Neural cell (in vitro differentiated cells): ENCODE measurements around the gene ANKRD42. TPM values are rescaled to one million over a fixed set of nuclear protein-coding genes. Genes with fewer than 3 reads are reported as not detected.

Experiments used
- H2AFZ ChIP-seq: fragments of 200-600, 300-800 bp; sonication (generic), shearing (Covaris generic); 2 replicates; pipeline ENCODE4 v1.6.0; 2014; ENCODE audit warnings: low read depth, mild to moderate bottlenecking, antibody characterized with exemption, low read length, moderate library complexity
- H3F3A ChIP-seq: fragments of 200-600 bp; shearing (Covaris generic); 2 replicates; pipeline ENCODE4 v1.6.1; 2016; ENCODE audit warnings: mild to moderate bottlenecking, moderate library complexity, mixed read lengths, antibody characterized with exemption, low read length; ENCODE audit not compliant: insufficient read depth, poor library complexity, severe bottlenecking
- H3K27ac ChIP-seq: fragments of 200-600, 300-800 bp; sonication (generic), shearing (Covaris generic); 2 replicates; pipeline ENCODE4 v1.5.1; 2014; ENCODE audit warnings: mild to moderate bottlenecking, low read length, moderate library complexity
- H3K27me3 ChIP-seq: fragments of 300-800, 200-600 bp; sonication (generic), shearing (Covaris generic); 2 replicates; pipeline ENCODE4 v1.6.0; 2014; ENCODE audit warnings: mild to moderate bottlenecking, low read depth, low read length, moderate library complexity; ENCODE audit not compliant: insufficient read depth
- H3K36me3 ChIP-seq: fragments of 300-800, 200-600 bp; sonication (generic), shearing (Covaris generic); 2 replicates; pipeline ENCODE4 v1.5.1; 2014; ENCODE audit warnings: mild to moderate bottlenecking, antibody characterized with exemption, low read length, moderate library complexity; ENCODE audit not compliant: insufficient read depth
- H3K4me2 ChIP-seq: fragments of 300-800, 200-600 bp; sonication (generic), shearing (Covaris generic); 2 replicates; pipeline ENCODE4 v1.6.0; 2014; ENCODE audit warnings: mild to moderate bottlenecking, low read length
- H3K4me3 ChIP-seq: fragments of 300-800, 200-600 bp; sonication (generic), shearing (Covaris generic); 2 replicates; pipeline ENCODE4 v1.5.1; 2014; ENCODE audit warnings: mild to moderate bottlenecking, low read length, moderate library complexity
- H3K79me2 ChIP-seq: fragments of 200-600 bp; shearing (Covaris generic); replicated peaks from 2 replicates; pipeline ENCODE4 v1.6.0; 2014; ENCODE audit warnings: mild to moderate bottlenecking, low read length, moderate library complexity; ENCODE audit not compliant: insufficient read depth
- H3K9ac ChIP-seq: fragments of 300-800, 200-600 bp; sonication (generic), shearing (Covaris generic); 2 replicates; pipeline ENCODE4 v1.6.1; 2016; ENCODE audit warnings: mild to moderate bottlenecking, low read length, mixed read lengths
- H3K9me2 ChIP-seq: fragments of 200-600 bp; shearing (Covaris generic); 2 replicates; pipeline ENCODE4 v1.6.1; 2016; ENCODE audit warnings: mild to moderate bottlenecking, low read length, mixed read lengths; ENCODE audit not compliant: insufficient read depth
- H3K9me3 ChIP-seq: fragments of 200-600, 300-800 bp; sonication (generic), shearing (Covaris generic); 2 replicates; pipeline ENCODE4 v1.6.1; 2016; ENCODE audit warnings: mild to moderate bottlenecking, mixed run types, low read length, moderate library complexity, mixed read lengths
- H4K20me1 ChIP-seq: fragments of 200-600 bp; shearing (Covaris generic); 2 replicates; pipeline ENCODE4 v1.6.1; 2016; ENCODE audit warnings: mild to moderate bottlenecking, mixed run types; ENCODE audit not compliant: insufficient read depth
- CTCF ChIP-seq: fragments of 450-650 bp; IDR thresholded peaks from 2 replicates; pipeline ENCODE4 v1.5.1; 2014; ENCODE audit warnings: antibody characterized with exemption, mild to moderate bottlenecking, moderate library complexity; ENCODE audit not compliant: poor library complexity, severe bottlenecking
- EP300 ChIP-seq: fragments of 450-650 bp; conservative IDR thresholded peaks from 2 replicates; pipeline ENCODE4 v1.6.1; 2014; ENCODE audit warnings: antibody characterized with exemption, mild to moderate bottlenecking, moderate library complexity; ENCODE audit not compliant: poor library complexity, severe bottlenecking
- EZH2 ChIP-seq: fragments of 200-600, 300-800 bp; shearing (Covaris generic), sonication (generic); IDR thresholded peaks from 2 replicates; pipeline ENCODE4 v1.6.1; 2014; ENCODE audit warnings: antibody characterized with exemption, low read length, borderline replicate concordance, mild to moderate bottlenecking; ENCODE audit not compliant: insufficient read depth, poor library complexity, severe bottlenecking
- MXI1 ChIP-seq: fragments of 450-650 bp; conservative IDR thresholded peaks from 2 replicates; pipeline ENCODE4 v1.6.1; 2014; ENCODE audit warnings: antibody characterized with exemption, mild to moderate bottlenecking; ENCODE audit not compliant: poor library complexity, severe bottlenecking
- POLR2AphosphoS5 ChIP-seq: IDR thresholded peaks from 2 replicates; pipeline ENCODE4 v1.6.1; 2012
- RAD21 ChIP-seq: fragments of 450-650 bp; conservative IDR thresholded peaks from 2 replicates; pipeline ENCODE4 v1.6.1; 2014; ENCODE audit warnings: antibody characterized with exemption, mild to moderate bottlenecking, moderate library complexity
- SMC3 ChIP-seq: fragments of 450-650 bp; conservative IDR thresholded peaks from 2 replicates; pipeline ENCODE4 v1.6.1; 2014; ENCODE audit warnings: antibody characterized with exemption, mild to moderate bottlenecking, moderate library complexity; ENCODE audit not compliant: poor library complexity
- TAF1 ChIP-seq: IDR thresholded peaks from 2 replicates; pipeline ENCODE4 v1.6.1; 2012; ENCODE audit warnings: low read depth
- polyA plus RNA-seq: library from polyadenylated mRNA; depleted of rRNA; stranded (reverse); fragments of >200 nt; gene quantifications from 2 replicates; pipeline ENCODE4 v1.2.3, GENCODE V29; 2014
- TF ChIP-seq, protein P1 (sequence below): IDR thresholded peaks from 2 replicates; pipeline ENCODE4 v1.6.1; 2012; ENCODE audit warnings: borderline replicate concordance

Gene ANKRD42
- polyA plus RNA-seq, 1 donor from 2014 or later = 16.1 TPM

DNA sequence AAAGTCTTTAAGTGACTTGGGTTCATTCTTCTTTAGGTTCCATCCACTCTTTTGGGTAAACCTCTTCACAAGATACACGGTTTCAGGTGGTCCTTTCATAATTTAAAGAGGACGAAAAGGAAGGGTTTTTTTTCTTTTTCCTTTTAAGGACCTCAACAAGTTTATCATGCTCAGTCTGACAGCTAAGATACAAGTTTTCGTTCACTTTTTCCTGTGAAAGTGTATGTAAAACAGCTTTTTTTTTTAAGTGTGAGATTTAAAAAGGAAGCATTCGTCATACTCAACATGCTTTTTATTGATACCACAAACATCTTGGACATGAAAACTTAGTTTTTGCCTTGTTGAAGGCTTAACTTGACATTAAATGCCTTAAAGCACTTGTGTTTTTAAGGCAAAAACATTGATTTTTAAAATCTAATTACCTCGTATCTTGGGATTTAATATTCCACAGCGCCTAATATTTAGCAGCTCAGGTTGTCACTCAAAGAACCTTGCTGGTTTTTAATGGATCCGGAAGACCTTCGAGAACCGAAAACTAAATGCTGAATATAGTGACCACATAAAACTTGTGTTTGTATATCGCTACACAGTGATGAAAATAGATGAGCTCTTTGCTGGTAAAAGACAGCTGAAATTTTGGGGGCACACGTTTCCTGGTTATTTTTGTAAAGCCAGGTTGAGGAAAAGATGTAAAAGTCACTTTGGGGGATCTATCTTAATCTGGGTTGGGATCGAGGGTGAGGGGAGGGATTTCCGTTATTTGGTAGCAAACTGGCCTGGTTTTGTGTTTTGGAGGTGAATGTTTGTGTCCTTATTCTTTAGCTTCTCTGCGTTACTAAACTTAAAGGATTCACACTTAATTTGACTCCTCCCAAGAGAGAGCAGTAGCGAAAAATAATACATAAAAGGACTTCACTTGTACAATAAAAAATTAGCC lies 34.3 kb upstream of the ANKRD42 start:
- peak overlapping the region; percentile 92 for H3K4me3 ChIP-seq
- TF ChIP-seq SMC3 (no peak), MXI1 (no peak), RAD21 (no peak)
- no peaks in the 10 kb centered on the region for H3F3A ChIP-seq
- no peak overlapping the region for H2AFZ ChIP-seq
- H3K9ac ChIP-seq = peak overlapping the region; percentile 99
- no peaks in the 10 kb centered on the region for H3K36me3 ChIP-seq
- H3K79me2 ChIP-seq = peaks cover 70% of the 10 kb centered on the region
- H3K27ac ChIP-seq = peak overlapping the region; percentile 99
- no peaks in the 10 kb centered on the region for H3K9me3 ChIP-seq
- no peaks in the 10 kb centered on the region for H3K9me2 ChIP-seq
- peak overlapping the region; percentile 69 for H3K4me2 ChIP-seq
- H4K20me1 ChIP-seq = peaks cover 10% of the 10 kb centered on the region
- H3K27me3 ChIP-seq = no peaks in the 10 kb centered on the region

DNA sequence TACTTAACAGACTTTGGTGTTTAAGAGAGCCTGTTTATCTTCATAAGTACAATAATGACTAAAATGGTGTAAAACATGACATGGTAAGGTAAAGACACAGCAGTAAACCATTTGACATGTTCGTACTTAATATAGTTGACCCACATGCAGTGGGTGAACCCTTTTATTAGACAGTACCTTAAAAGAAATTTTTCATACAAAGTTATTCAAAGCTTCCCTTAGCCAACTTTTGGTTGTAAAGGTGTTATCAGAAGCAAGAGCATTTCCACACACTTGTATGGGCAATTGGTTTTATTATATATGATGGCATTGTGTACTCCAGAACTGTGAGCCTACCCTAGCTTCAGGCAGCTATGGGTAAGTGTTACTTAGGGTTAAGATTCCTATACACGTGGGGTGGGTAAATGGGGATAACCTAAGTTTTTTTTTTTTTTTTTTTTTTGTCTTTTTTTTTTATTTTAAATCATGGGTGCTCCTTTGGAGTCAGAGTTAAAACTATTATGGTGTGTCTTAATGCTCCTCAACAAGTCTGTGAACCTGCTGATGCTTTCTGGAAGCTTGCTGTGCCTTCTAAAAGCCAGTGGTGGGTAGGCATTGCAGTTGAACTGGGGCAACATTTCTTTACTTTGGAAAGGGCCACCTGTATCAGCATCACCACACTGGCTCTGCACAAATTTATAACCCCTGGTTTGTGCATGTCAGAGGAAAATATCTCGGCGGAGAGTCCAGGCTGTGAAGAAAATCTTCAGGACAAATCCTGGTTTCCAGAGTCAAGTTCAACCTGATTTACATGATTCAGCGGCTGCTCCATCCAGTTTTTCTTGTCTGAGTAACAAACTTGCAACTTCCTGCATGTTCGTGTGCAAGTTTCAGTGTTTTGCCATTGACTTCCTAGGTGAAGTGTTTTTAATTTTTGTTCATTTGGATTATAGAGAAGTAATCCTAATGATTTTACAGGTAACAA lies 33.3 kb upstream of the ANKRD42 start:
- TF ChIP-seq EP300 (no peak), EZH2 (no peak), MXI1 (no peak), POLR2AphosphoS5 (no peak), CTCF (no peak), SMC3 (no peak), TAF1 (no peak), RAD21 (no peak)
- TF ChIP-seq, protein P1, sequence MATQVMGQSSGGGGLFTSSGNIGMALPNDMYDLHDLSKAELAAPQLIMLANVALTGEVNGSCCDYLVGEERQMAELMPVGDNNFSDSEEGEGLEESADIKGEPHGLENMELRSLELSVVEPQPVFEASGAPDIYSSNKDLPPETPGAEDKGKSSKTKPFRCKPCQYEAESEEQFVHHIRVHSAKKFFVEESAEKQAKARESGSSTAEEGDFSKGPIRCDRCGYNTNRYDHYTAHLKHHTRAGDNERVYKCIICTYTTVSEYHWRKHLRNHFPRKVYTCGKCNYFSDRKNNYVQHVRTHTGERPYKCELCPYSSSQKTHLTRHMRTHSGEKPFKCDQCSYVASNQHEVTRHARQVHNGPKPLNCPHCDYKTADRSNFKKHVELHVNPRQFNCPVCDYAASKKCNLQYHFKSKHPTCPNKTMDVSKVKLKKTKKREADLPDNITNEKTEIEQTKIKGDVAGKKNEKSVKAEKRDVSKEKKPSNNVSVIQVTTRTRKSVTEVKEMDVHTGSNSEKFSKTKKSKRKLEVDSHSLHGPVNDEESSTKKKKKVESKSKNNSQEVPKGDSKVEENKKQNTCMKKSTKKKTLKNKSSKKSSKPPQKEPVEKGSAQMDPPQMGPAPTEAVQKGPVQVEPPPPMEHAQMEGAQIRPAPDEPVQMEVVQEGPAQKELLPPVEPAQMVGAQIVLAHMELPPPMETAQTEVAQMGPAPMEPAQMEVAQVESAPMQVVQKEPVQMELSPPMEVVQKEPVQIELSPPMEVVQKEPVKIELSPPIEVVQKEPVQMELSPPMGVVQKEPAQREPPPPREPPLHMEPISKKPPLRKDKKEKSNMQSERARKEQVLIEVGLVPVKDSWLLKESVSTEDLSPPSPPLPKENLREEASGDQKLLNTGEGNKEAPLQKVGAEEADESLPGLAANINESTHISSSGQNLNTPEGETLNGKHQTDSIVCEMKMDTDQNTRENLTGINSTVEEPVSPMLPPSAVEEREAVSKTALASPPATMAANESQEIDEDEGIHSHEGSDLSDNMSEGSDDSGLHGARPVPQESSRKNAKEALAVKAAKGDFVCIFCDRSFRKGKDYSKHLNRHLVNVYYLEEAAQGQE = no peak
- H3F3A ChIP-seq = no peaks in the 10 kb centered on the region
- no peak overlapping the region for H3K27ac ChIP-seq
- H3K4me3 ChIP-seq = peak overlapping the region; percentile 92
- peak overlapping the region; percentile 69 for H3K4me2 ChIP-seq
- no peaks in the 10 kb centered on the region for H3K9me2 ChIP-seq
- H3K9me3 ChIP-seq = no peaks in the 10 kb centered on the region
- peaks cover 70% of the 10 kb centered on the region for H3K79me2 ChIP-seq
- peaks cover 10% of the 10 kb centered on the region for H4K20me1 ChIP-seq
- peaks cover 3% of the 10 kb centered on the region for H3K36me3 ChIP-seq
- no peak overlapping the region for H2AFZ ChIP-seq
- H3K27me3 ChIP-seq = no peaks in the 10 kb centered on the region
- H3K9ac ChIP-seq = no peak overlapping the region
